Lung (tissue), 12 donors: Measurements from ENCODE around the gene ST8SIA2. TPM values are rescaled to one million over a fixed set of nuclear protein-coding genes. Genes with fewer than 3 reads are reported as not detected.

ENCODE experiments used
- ATAC-seq: fragments of 200-7000 bp; cut with Tn5 transposase; one replicate; pipeline ENCODE4 v1.9.1; 2020; ENCODE audit warnings: moderate number of reproducible peaks; ENCODE audit not compliant: insufficient read depth, low FRiP score
- DNase-seq, 3 donors: peaks; one replicate each; pipeline ENCODE4 v3.0.0-alpha.2; 2013 to 2017
- H3K27ac ChIP-seq, 2 donors: one replicate each; pipeline ENCODE4 v1.5.1; 2013; ENCODE audit warnings: mild to moderate bottlenecking in 2 of 2, moderate library complexity in 2 of 2, control low read depth in 1 of 2, inconsistent platforms in 1 of 2, low read depth in 1 of 2, low read length in 1 of 2
- H3K27me3 ChIP-seq, 3 donors: one replicate each; pipeline ENCODE4 v1.5.1; 2013; ENCODE audit warnings: low read length in 2 of 3; ENCODE audit not compliant: control insufficient read depth in 3 of 3, insufficient read depth in 3 of 3
- H3K36me3 ChIP-seq, 4 donors: one replicate each; pipeline ENCODE4 v1.5.1; 2013; ENCODE audit warnings: low read length in 4 of 4, mild to moderate bottlenecking in 1 of 4, moderate library complexity in 1 of 4; ENCODE audit not compliant: control insufficient read depth in 4 of 4, insufficient read depth in 4 of 4
- H3K4me1 ChIP-seq, 5 donors: one replicate each; pipeline ENCODE4 v1.5.1; 2013; ENCODE audit warnings: low read length in 5 of 5, mild to moderate bottlenecking in 2 of 5, moderate library complexity in 1 of 5; ENCODE audit not compliant: control insufficient read depth in 5 of 5, insufficient read depth in 5 of 5
- H3K4me3 ChIP-seq: one replicate; pipeline ENCODE4 v1.5.1; 2013; ENCODE audit warnings: mild to moderate bottlenecking, control low read depth, moderate library complexity
- H3K9ac ChIP-seq, 2 donors: one replicate each; pipeline ENCODE4 v1.5.1; 2013; ENCODE audit warnings: low read length in 2 of 2, control low read depth in 1 of 2; ENCODE audit not compliant: insufficient read depth in 1 of 2
- H3K9me3 ChIP-seq, 4 donors: one replicate each; pipeline ENCODE4 v1.5.1; 2013; ENCODE audit warnings: low read length in 3 of 4, mild to moderate bottlenecking in 1 of 4, moderate library complexity in 1 of 4; ENCODE audit not compliant: control insufficient read depth in 4 of 4, insufficient read depth in 3 of 4
- CTCF ChIP-seq: IDR thresholded peaks from 2 replicates; pipeline ENCODE4 v1.5.1; 2012; ENCODE audit warnings: mild to moderate bottlenecking; ENCODE audit errors: control extremely low read depth, extremely low read depth
- WGBS, 2 donors: extraction: QIAGEN DNeasy Blood & Tissue Kit; methylation state at CpG; one replicate each; pipeline ENCODE4 v1.1.7; 2013; 5-methylcytosine and 5-hydroxymethylcytosine counted together
- polyA plus RNA-seq, 2 donors: library from polyadenylated mRNA; stranded (reverse); fragments of 200-250 nt; gene quantifications; one replicate each; pipeline ENCODE4 v1.2.1, GENCODE V29; 2013
- total RNA-seq, 2 donors: library from RNA; depleted of rRNA in 1 of 2; stranded (reverse); fragments of >200 nt in 1 of 2; gene quantifications; one replicate each; pipeline ENCODE4 v1.2.1, GENCODE V29; 2014 to 2021
- donor health status: control.
- donor health status: control.
- donor health status: Bipolar disorder and iron deficiency.
- donor health status: healthy.
- donor health status: DM: yes; HTN: yes; CAD: no.

Gene ST8SIA2
- total and polyA plus RNA-seq, 4 donors = 1.4 TPM; not detected in 3

- no peak overlapping the region for H3K9ac ChIP-seq
- TF ChIP-seq CTCF = no peak
- peaks cover 0 to 2% (median 0%) of the 10 kb centered on the region in 4 donors for H3K9me3 ChIP-seq
- H3K36me3 ChIP-seq = no peaks in the 10 kb centered on the region
- H3K27ac ChIP-seq = no peak overlapping the region
- H3K27me3 ChIP-seq = peaks cover 0 to 5% (median 0%) of the 10 kb centered on the region in 3 donors
- ATAC-seq (no peak), DNase-seq (no peak)
- no peak overlapping the region for H3K4me3 ChIP-seq
- peaks cover 0 to 3% (median 0%) of the 10 kb centered on the region in 5 donors for H3K4me1 ChIP-seq
- 66 to 81% methylated on average over 4 of the region's 4 CpGs for WGBS, 2 donors
Observed at GRCh38 chr15:92503889-92504288, 110.2 kb downstream of the ST8SIA2 start.

GRCh38 chr15:92505611-92506010 lies 111.9 kb downstream of the ST8SIA2 start:
- peak in 2 of 3 donors; percentile 59 to 75 for DNase-seq
- H3K27me3 ChIP-seq = no peaks in the 10 kb centered on the region
- no peak overlapping the region for H3K4me3 ChIP-seq
- no peaks in the 10 kb centered on the region for H3K36me3 ChIP-seq
- H3K27ac ChIP-seq = no peak overlapping the region
- TF ChIP-seq CTCF = no peak
- WGBS, 2 donors = 38 to 70% methylated on average over 1 of the region's 1 CpG
- ATAC-seq = no peak
- H3K9me3 ChIP-seq = peaks cover 0 to 2% (median 0%) of the 10 kb centered on the region in 4 donors
- no peak overlapping the region for H3K9ac ChIP-seq
- peaks cover 0 to 3% (median 0%) of the 10 kb centered on the region in 5 donors for H3K4me1 ChIP-seq

GRCh38 chr15:92506506-92506905 lies 112.8 kb downstream of the ST8SIA2 start:
- 63 to 70% methylated on average over 4 of the region's 4 CpGs for WGBS, 2 donors
- Histone ChIP-seq H3K27me3 (no peaks in the 10 kb centered on the region), H3K27ac (no peak overlapping the region), H3K4me3 (no peak overlapping the region), H3K9ac (no peak overlapping the region), H3K9me3 (peaks cover 0 to 2% (median 0%) of the 10 kb centered on the region in 4 donors), H3K36me3 (no peaks in the 10 kb centered on the region), H3K4me1 (peaks cover 0 to 3% (median 0%) of the 10 kb centered on the region in 5 donors)
- ATAC-seq (no peak), DNase-seq (no peak)
- TF ChIP-seq CTCF = no peak

GRCh38 chr15:92510163-92510882 lies 116.6 kb downstream of the ST8SIA2 start:
- H3K9me3 ChIP-seq = peaks cover 0 to 2% (median 0%) of the 10 kb centered on the region in 4 donors
- 75 to 83% methylated on average over 4 of the region's 4 CpGs for WGBS, 2 donors
- no peaks in the 10 kb centered on the region for H3K27me3 ChIP-seq
- no peak overlapping the region for H3K27ac ChIP-seq
- no peak for TF ChIP-seq CTCF
- H3K4me3 ChIP-seq = no peak overlapping the region
- H3K36me3 ChIP-seq = no peaks in the 10 kb centered on the region
- no peak overlapping the region for H3K9ac ChIP-seq
- ATAC-seq (no peak), DNase-seq (no peak)
- H3K4me1 ChIP-seq = peaks cover 0 to 3% (median 0%) of the 10 kb centered on the region in 5 donors
